HepG2 (cell line): ENCODE results near the gene SLX9. TPM values are rescaled to one million over a fixed set of nuclear protein-coding genes. Genes with fewer than 3 reads are reported as not detected.

Experiments used
- E2F5 ChIP-seq: sonication (generic); formaldehyde crosslinking; conservative IDR thresholded peaks from 2 replicates; pipeline ENCODE4 v1.4.0; 2020; ENCODE audit warnings: missing genetic modification reagents
- FOXK1 ChIP-seq: sonication (generic); formaldehyde crosslinking; IDR thresholded peaks from 2 replicates; pipeline ENCODE4 v1.4.0; 2020; ENCODE audit warnings: low read depth, missing genetic modification reagents, borderline replicate concordance
- HIC2 ChIP-seq: sonication (generic); formaldehyde crosslinking; IDR thresholded peaks from 2 replicates; pipeline ENCODE4 v1.9.0; 2022; ENCODE audit warnings: low read depth, missing genetic modification reagents
- KDM2A ChIP-seq: sonication (generic); formaldehyde crosslinking; IDR thresholded peaks from 2 replicates; pipeline ENCODE4 v1.4.0; 2020; ENCODE audit warnings: low read depth, missing genetic modification reagents, borderline replicate concordance
- NCOA2 ChIP-seq: sonication (generic); formaldehyde crosslinking; IDR thresholded peaks from 2 replicates; pipeline ENCODE4 v1.8.0; 2022; ENCODE audit warnings: inconsistent platforms
- NFKB2 ChIP-seq: sonication (generic); formaldehyde crosslinking; IDR thresholded peaks from 2 replicates; pipeline ENCODE4 v1.4.0; 2020; ENCODE audit warnings: missing genetic modification reagents, borderline replicate concordance
- NKX3-1 ChIP-seq: sonication (generic); formaldehyde crosslinking; IDR thresholded peaks from 2 replicates; pipeline ENCODE4 v1.5.0; 2020; ENCODE audit warnings: missing genetic modification reagents
- SAP130 ChIP-seq: IDR thresholded peaks from 2 replicates; pipeline ENCODE4 v1.6.1; 2016; ENCODE audit warnings: low read depth
- SOX6 ChIP-seq, 2 experiments: fragments of 450-650 bp in 1 of 2; sonication (generic) in 1 of 2; formaldehyde crosslinking in 1 of 2; IDR thresholded peaks; 2 replicates each; pipeline versions ENCODE4 v1.4.0 to v1.6.1; 2017 to 2020; ENCODE audit warnings: antibody characterized with exemption in 1 of 2, mild to moderate bottlenecking in 1 of 2, missing genetic modification reagents in 1 of 2
- SRF ChIP-seq: IDR thresholded peaks from 2 replicates; pipeline ENCODE4 v1.6.1; 2011; ENCODE audit warnings: mild to moderate bottlenecking, low read depth, low read length, moderate library complexity
- TBX2 ChIP-seq: sonication (generic); formaldehyde crosslinking; IDR thresholded peaks from 2 replicates; pipeline ENCODE4 v1.5.0; 2020; ENCODE audit warnings: missing genetic modification reagents, mild to moderate bottlenecking, borderline replicate concordance
- XRCC5 ChIP-seq: fragments of 200-400 bp; formaldehyde crosslinking; optimal IDR thresholded peaks from 2 replicates; pipeline ENCODE3; 2017; ENCODE audit warnings: mild to moderate bottlenecking, low read length
- ZBTB42 ChIP-seq: sonication (generic); formaldehyde crosslinking; IDR thresholded peaks from 2 replicates; pipeline ENCODE4 v1.5.0; 2020; ENCODE audit warnings: mild to moderate bottlenecking, missing genetic modification reagents
- ZHX2 ChIP-seq, 2 experiments: sonication (generic) in 1 of 2; formaldehyde crosslinking in 1 of 2; IDR thresholded peaks; 2 replicates each; pipeline versions ENCODE4 v1.6.1 to v1.9.0; 2014 to 2022; ENCODE audit warnings: antibody characterized with exemption in 1 of 2, borderline replicate concordance in 1 of 2, inconsistent platforms in 1 of 2, low read depth in 1 of 2, missing genetic modification reagents in 1 of 2
- ZNF260 ChIP-seq: sonication (generic); formaldehyde crosslinking; IDR thresholded peaks from 2 replicates; pipeline ENCODE4 v1.4.0; 2020; ENCODE audit warnings: missing genetic modification reagents, low read depth, mild to moderate bottlenecking, borderline replicate concordance
- ZNF746 ChIP-seq: sonication (generic); formaldehyde crosslinking; IDR thresholded peaks from 2 replicates; pipeline ENCODE4 v1.8.0; 2022; ENCODE audit warnings: mild to moderate bottlenecking, missing genetic modification reagents
- ZNF891 ChIP-seq: sonication (generic); formaldehyde crosslinking; IDR thresholded peaks from 2 replicates; pipeline ENCODE4 v1.5.0; 2020; ENCODE audit warnings: mild to moderate bottlenecking, missing genetic modification reagents
- polyA plus RNA-seq, 8 experiments: library from polyadenylated mRNA; depleted of rRNA in 3 of 8; stranded (reverse) in 7 of 8; unstranded in 1 of 8; fragments of >200 nt; fragmentation: Illumina TruSeq in 4 of 8; extraction: Trizol in 4 of 8; gene quantifications; 2 replicates each; pipeline versions ENCODE4 v1.2.1 to v1.2.3, GENCODE V29; 2011 to 2016; ENCODE audit warnings: low read depth in 4 of 8, missing spikeins in 1 of 8, mixed read lengths in 1 of 8; ENCODE audit not compliant: insufficient read depth in 1 of 8
- total RNA-seq, 5 experiments: library from RNA; depleted of rRNA; stranded (reverse); fragments of >200 nt; fragmentation: Illumina TruSeq; extraction: Trizol; gene quantifications; 2 replicates each; pipeline ENCODE4 v1.2.3, GENCODE V29; 2016; ENCODE audit warnings: low read depth in 1 of 5

SLX9 gene
- total and polyA plus RNA-seq, 2 of the 13 experiments (the other 11 are each of a cell fraction or from before 2014, with no cell fraction given), result 21.0 to 47.1 TPM

GRCh38 chr21:44910229-44911067, 29.4 kb upstream of the SLX9 start (continued):
- TF ChIP-seq NFKB2 (CRISPR knock-in tag), result no peak; the same call in 1 of the 2 replicates
- TF ChIP-seq NCOA2, result peak; percentile 44; the same call in 1 of the 2 replicates
- TF ChIP-seq KDM2A (CRISPR knock-in tag), result peak; percentile 41; the same call in 1 of the 2 replicates
- TF ChIP-seq ZNF891, result 0 out of 2 replicates have a peak, but pooled peaks have one; percentile 32
- TF ChIP-seq NKX3-1, result no peak
- no peak for TF ChIP-seq ZNF260 (CRISPR knock-in tag)
- TF ChIP-seq FOXK1, result 0 out of 2 replicates have a peak, but pooled peaks have one; percentile 20
- peak; percentile 78 for TF ChIP-seq HIC2 (CRISPR knock-in tag)
- TF ChIP-seq ZHX2 (IDR thresholded peaks at IDR 0.05; ENCODE audit: low read depth), result no peak
- TF ChIP-seq ZHX2 (CRISPR knock-in tag; IDR thresholded peaks at IDR 0.05; ENCODE audit: borderline replicate concordance), result no peak
- no peak for TF ChIP-seq SOX6 (IDR thresholded peaks at IDR 0.05)
- TF ChIP-seq SOX6 (CRISPR knock-in tag; IDR thresholded peaks at IDR 0.05), result 0 out of 2 replicates have a peak, but pooled peaks have one; percentile 22
- peak; percentile 17 for TF ChIP-seq XRCC5
- TF ChIP-seq TBX2, result peak; percentile 53
- TF ChIP-seq ZNF746, result peak; percentile 23; the same call in 1 of the 2 replicates
- no peak; the same call in 1 of the 2 replicates for TF ChIP-seq ZBTB42 (CRISPR knock-in tag)
- peak; percentile 55; the same call in 1 of the 2 replicates for TF ChIP-seq SAP130 (CRISPR knock-in tag)
- no peak for TF ChIP-seq SRF
- no peak for TF ChIP-seq E2F5 (CRISPR knock-in tag)
